ENCODE results near the gene PRKCH. TPM values are rescaled to one million over a fixed set of nuclear protein-coding genes. Genes with fewer than 3 reads are reported as not detected.

PRKCH gene
- total RNA-seq, 4 donors from 2014 or later = 34.5 to 51.3 (median 45.0) TPM

- Histone ChIP-seq H3K4me3 (no peak overlapping the region), H3K9me3 (no peaks in the 10 kb centered on the region), H3K4me1 (peaks cover 0 to 37% (median 0%) of the 10 kb centered on the region in 3 donors), H3K36me3 (no peaks in the 10 kb centered on the region), H3K27me3 (peaks cover 0 to 12% (median 0%) of the 10 kb centered on the region in 4 donors), H3K27ac (no peak overlapping the region)
- no peak for DNase-seq
- TF ChIP-seq CTCF (IDR thresholded peaks at IDR 0.05) = no peak
- no peak for TF ChIP-seq POLR2A (IDR thresholded peaks at IDR 0.05)
- intact Hi-C loops (cut with DNase I) = no loop called here
- WGBS, 2 donors = 56 to 71% methylated on average over 4 of the region's 4 CpGs
These were observed 36.0 kb upstream of the PRKCH start for GRCh38 chr14:61285364-61285763.

GRCh38 chr14:61287196-61287595 is 34.2 kb upstream of the PRKCH start:
- Histone ChIP-seq H3K4me3 (no peak overlapping the region), H3K27me3 (no peaks in the 10 kb centered on the region), H3K4me1 (peaks cover 0 to 19% (median 0%) of the 10 kb centered on the region in 3 donors), H3K9me3 (no peaks in the 10 kb centered on the region), H3K27ac (no peak overlapping the region), H3K36me3 (no peaks in the 10 kb centered on the region)
- 60 to 61% methylated on average over 7 of the region's 7 CpGs for WGBS, 2 donors
- no peak for DNase-seq
- TF ChIP-seq POLR2A (IDR thresholded peaks at IDR 0.05) = no peak
- TF ChIP-seq CTCF (IDR thresholded peaks at IDR 0.05) = no peak
- intact Hi-C loops (cut with DNase I) = no loop called here

GRCh38 chr14:61288228-61288627 is 33.2 kb upstream of the PRKCH start:
- TF ChIP-seq POLR2A (IDR thresholded peaks at IDR 0.05) = no peak
- no peak for TF ChIP-seq CTCF (IDR thresholded peaks at IDR 0.05)
- Histone ChIP-seq H3K9me3 (no peaks in the 10 kb centered on the region), H3K36me3 (no peaks in the 10 kb centered on the region), H3K27ac (no peak overlapping the region), H3K27me3 (no peaks in the 10 kb centered on the region), H3K4me3 (no peak overlapping the region), H3K4me1 (peaks cover 0 to 18% (median 0%) of the 10 kb centered on the region in 3 donors)
- WGBS, 2 donors = 81 to 90% methylated on average over 4 of the region's 4 CpGs
- no peak for DNase-seq
- intact Hi-C loops (cut with DNase I) = no loop called here

- Histone ChIP-seq H3K4me3 (no peak overlapping the region), H3K9me3 (no peaks in the 10 kb centered on the region), H3K27me3 (no peaks in the 10 kb centered on the region), H3K27ac (no peak overlapping the region), H3K36me3 (no peaks in the 10 kb centered on the region), H3K4me1 (peaks cover 0 to 18% (median 0%) of the 10 kb centered on the region in 3 donors)
- DNase-seq = no peak
- no peak for TF ChIP-seq CTCF (IDR thresholded peaks at IDR 0.05)
- no peak for TF ChIP-seq POLR2A (IDR thresholded peaks at IDR 0.05)
- intact Hi-C loops (cut with DNase I) = no loop called here
- WGBS, 2 donors = 69 to 76% methylated on average over 3 of the region's 3 CpGs
These were observed 32.7 kb upstream of the PRKCH start for GRCh38 chr14:61288720-61289119.

GRCh38 chr14:61290701-61291100 is 30.7 kb upstream of the PRKCH start:
- no peak for TF ChIP-seq POLR2A (IDR thresholded peaks at IDR 0.05)
- TF ChIP-seq CTCF (IDR thresholded peaks at IDR 0.05) = no peak
- Histone ChIP-seq H3K27me3 (no peaks in the 10 kb centered on the region), H3K4me3 (no peak overlapping the region), H3K4me1 (peaks cover 0 to 16% (median 0%) of the 10 kb centered on the region in 3 donors), H3K36me3 (no peaks in the 10 kb centered on the region), H3K27ac (no peak overlapping the region), H3K9me3 (no peaks in the 10 kb centered on the region)
- no peak for DNase-seq
- 31 to 44% methylated on average over 1 of the region's 1 CpG for WGBS, 2 donors
- intact Hi-C loops (cut with DNase I) = loop anchor here (10.0 kb wide), 2 partner anchors 164 to 544 kb away; no protein-coding TSS in a partner anchor

Data from esophagus squamous epithelium (tissue), 5 donors.